SK-N-MC (cell line): ENCODE measurements around the gene MCF2L.

Experiments
- EZH2 ChIP-seq: fragments of 200-600 bp; sonication (generic); IDR thresholded peaks from one replicate; pipeline ENCODE4 v1.6.1; 2017; ENCODE audit warnings: antibody characterized with exemption
- POLR2AphosphoS5 ChIP-seq: IDR thresholded peaks from 2 replicates; pipeline ENCODE4 v1.6.1; 2012; ENCODE audit warnings: mild to moderate bottlenecking, low read depth, low read length, borderline replicate concordance

- TF ChIP-seq EZH2 (no peak), POLR2AphosphoS5 (no peak)
Observed at GRCh38 chr13:113137691-113138298, 168.8 kb downstream of the MCF2L start.
